Hepatocyte (in vitro differentiated cells): ENCODE data around the gene MYO3B. TPM values are rescaled to one million over a fixed set of nuclear protein-coding genes. Genes with fewer than 3 reads are reported as not detected.

ENCODE experiments used
- DNase-seq: peaks from one replicate; pipeline ENCODE4 v3.0.0-alpha.2; 2016; ENCODE audit warnings: low spot score
- H2AFZ ChIP-seq: fragments of 200-600 bp; sonication (generic); 2 replicates; pipeline ENCODE4 v1.6.0; 2016; ENCODE audit warnings: antibody characterized with exemption, mild to moderate bottlenecking
- H3K27ac ChIP-seq: fragments of 200-600 bp; sonication (generic); 2 replicates; pipeline ENCODE4 v1.5.1; 2016; ENCODE audit warnings: mild to moderate bottlenecking
- H3K27me3 ChIP-seq: fragments of 200-600 bp; sonication (generic); 2 replicates; pipeline ENCODE4 v1.6.1; 2016
- H3K36me3 ChIP-seq: fragments of 200-600 bp; sonication (generic); replicated peaks from 2 replicates; pipeline ENCODE4 v1.5.1; 2016; ENCODE audit warnings: low read depth; ENCODE audit not compliant: insufficient read depth
- H3K4me1 ChIP-seq: fragments of 200-600 bp; sonication (generic); 2 replicates; pipeline ENCODE4 v1.5.1; 2016; ENCODE audit warnings: mild to moderate bottlenecking, moderate library complexity; ENCODE audit not compliant: insufficient read depth
- H3K4me2 ChIP-seq: fragments of 200-600 bp; sonication (generic); 2 replicates; pipeline ENCODE4 v1.6.0; 2016
- H3K4me3 ChIP-seq: fragments of 200-600 bp; sonication (generic); 2 replicates; pipeline ENCODE4 v1.5.1; 2016; ENCODE audit warnings: mild to moderate bottlenecking
- H3K79me2 ChIP-seq: fragments of 200-600 bp; sonication (generic); 2 replicates; pipeline ENCODE4 v1.6.0; 2017; ENCODE audit warnings: mild to moderate bottlenecking
- H3K9me2 ChIP-seq: fragments of 200-600 bp; sonication (generic); replicated peaks from 2 replicates; pipeline ENCODE4 v1.6.0; 2017; ENCODE audit warnings: mild to moderate bottlenecking; ENCODE audit not compliant: insufficient read depth
- H3K9me3 ChIP-seq: fragments of 200-600 bp; sonication (generic); 2 replicates; pipeline ENCODE4 v1.5.1; 2016; ENCODE audit warnings: low read depth, mild to moderate bottlenecking
- H4K20me1 ChIP-seq: fragments of 200-600 bp; sonication (generic); 2 replicates; pipeline ENCODE4 v1.6.0; 2016; ENCODE audit warnings: mild to moderate bottlenecking; ENCODE audit not compliant: insufficient read depth, poor library complexity, severe bottlenecking
- EZH2 ChIP-seq: fragments of 200-600 bp; sonication (generic); IDR thresholded peaks from 2 replicates; pipeline ENCODE4 v1.6.1; 2016; ENCODE audit warnings: antibody characterized with exemption, mild to moderate bottlenecking, borderline replicate concordance
- EZH2phosphoT487 ChIP-seq: fragments of 200-600 bp; sonication (generic); IDR thresholded peaks from one replicate; pipeline ENCODE4 v1.6.1; 2018; ENCODE audit warnings: antibody characterized with exemption, mild to moderate bottlenecking, low read depth, moderate library complexity; ENCODE audit not compliant: unreplicated experiment, severe bottlenecking
- WGBS: methylation state at CpG from one replicate; pipeline ENCODE4 v1.1.6; 2016; ENCODE audit warnings: low lambda C conversion rate; ENCODE audit errors: missing lambda C conversion rate; 5-methylcytosine and 5-hydroxymethylcytosine counted together
- polyA plus RNA-seq: library from polyadenylated mRNA; unstranded; fragments of >200 nt; fragmentation: Nextera tagmentation; extraction: Ambion mirVana; gene quantifications from 2 replicates; pipeline ENCODE4 v1.2.1, GENCODE V29; 2016
- total RNA-seq: library from RNA; depleted of rRNA; stranded (reverse); fragments of >200 nt; gene quantifications from 2 replicates; pipeline ENCODE4 v1.2.3, GENCODE V29; 2014
- TF ChIP-seq, protein P1 (sequence below): fragments of 200-600 bp; sonication (generic); IDR thresholded peaks from 2 replicates; pipeline ENCODE4 v1.5.1; 2016; ENCODE audit warnings: antibody characterized with exemption, mild to moderate bottlenecking; ENCODE audit not compliant: poor library complexity

MYO3B gene
- total and polyA plus RNA-seq, 2 experiments from 2014 or later, result 0.63 to 1.1 TPM

GRCh38 chr2:170685591-170685990, 507.6 kb downstream of the MYO3B start:
- WGBS, result 54% methylated on average over 4 of the region's 4 CpGs
- H2AFZ ChIP-seq, result no peak overlapping the region
- no peak for TF ChIP-seq EZH2phosphoT487
- TF ChIP-seq, protein P1, sequence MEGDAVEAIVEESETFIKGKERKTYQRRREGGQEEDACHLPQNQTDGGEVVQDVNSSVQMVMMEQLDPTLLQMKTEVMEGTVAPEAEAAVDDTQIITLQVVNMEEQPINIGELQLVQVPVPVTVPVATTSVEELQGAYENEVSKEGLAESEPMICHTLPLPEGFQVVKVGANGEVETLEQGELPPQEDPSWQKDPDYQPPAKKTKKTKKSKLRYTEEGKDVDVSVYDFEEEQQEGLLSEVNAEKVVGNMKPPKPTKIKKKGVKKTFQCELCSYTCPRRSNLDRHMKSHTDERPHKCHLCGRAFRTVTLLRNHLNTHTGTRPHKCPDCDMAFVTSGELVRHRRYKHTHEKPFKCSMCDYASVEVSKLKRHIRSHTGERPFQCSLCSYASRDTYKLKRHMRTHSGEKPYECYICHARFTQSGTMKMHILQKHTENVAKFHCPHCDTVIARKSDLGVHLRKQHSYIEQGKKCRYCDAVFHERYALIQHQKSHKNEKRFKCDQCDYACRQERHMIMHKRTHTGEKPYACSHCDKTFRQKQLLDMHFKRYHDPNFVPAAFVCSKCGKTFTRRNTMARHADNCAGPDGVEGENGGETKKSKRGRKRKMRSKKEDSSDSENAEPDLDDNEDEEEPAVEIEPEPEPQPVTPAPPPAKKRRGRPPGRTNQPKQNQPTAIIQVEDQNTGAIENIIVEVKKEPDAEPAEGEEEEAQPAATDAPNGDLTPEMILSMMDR, result no peak
- TF ChIP-seq EZH2, result no peak

GRCh38 chr2:170689481-170689880, 511.5 kb downstream of the MYO3B start:
- no peaks in the 10 kb centered on the region for H3K79me2 ChIP-seq
- no peaks in the 10 kb centered on the region for H4K20me1 ChIP-seq
- H3K9me3 ChIP-seq, result no peaks in the 10 kb centered on the region
- H2AFZ ChIP-seq, result no peak overlapping the region
- no peak overlapping the region for H3K4me3 ChIP-seq
- 75% methylated on average over 5 of the region's 5 CpGs for WGBS
- H3K36me3 ChIP-seq, result no peaks in the 10 kb centered on the region
- H3K27ac ChIP-seq, result no peak overlapping the region
- peak; percentile 20 for DNase-seq
- H3K9me2 ChIP-seq, result no peaks in the 10 kb centered on the region
- H3K4me1 ChIP-seq, result no peaks in the 10 kb centered on the region
- no peak for TF ChIP-seq EZH2phosphoT487
- TF ChIP-seq, protein P1, result no peak
- TF ChIP-seq EZH2, result no peak
- H3K4me2 ChIP-seq, result no peak overlapping the region
- no peaks in the 10 kb centered on the region for H3K27me3 ChIP-seq

More at GRCh38 chr2:170685591-170685990, 507.6 kb downstream of the MYO3B start:
- no peaks in the 10 kb centered on the region for H3K79me2 ChIP-seq
- H3K4me3 ChIP-seq, result no peak overlapping the region
- DNase-seq, result no peak
- no peaks in the 10 kb centered on the region for H4K20me1 ChIP-seq
- H3K36me3 ChIP-seq, result no peaks in the 10 kb centered on the region
- H3K4me2 ChIP-seq, result no peak overlapping the region
- no peaks in the 10 kb centered on the region for H3K9me3 ChIP-seq
- H3K9me2 ChIP-seq, result no peaks in the 10 kb centered on the region
- H3K27me3 ChIP-seq, result no peaks in the 10 kb centered on the region
- H3K4me1 ChIP-seq, result no peaks in the 10 kb centered on the region
- H3K27ac ChIP-seq, result no peak overlapping the region

- Histone ChIP-seq H3K27ac (no peak overlapping the region), H3K9me3 (no peaks in the 10 kb centered on the region), H3K4me1 (peaks cover 5% of the 10 kb centered on the region), H3K27me3 (no peaks in the 10 kb centered on the region), H3K36me3 (no peaks in the 10 kb centered on the region), H2AFZ (no peak overlapping the region), H3K79me2 (no peaks in the 10 kb centered on the region), H3K4me2 (no peak overlapping the region), H3K9me2 (no peaks in the 10 kb centered on the region), H4K20me1 (no peaks in the 10 kb centered on the region), H3K4me3 (no peak overlapping the region)
- WGBS, result 88% methylated on average over 8 of the region's 8 CpGs
- TF ChIP-seq EZH2 (no peak), EZH2phosphoT487 (no peak)
- TF ChIP-seq, protein P1, result no peak
- DNase-seq, result no peak
Measured at GRCh38 chr2:170690640-170691039, 512.7 kb downstream of the MYO3B start.

DNA sequence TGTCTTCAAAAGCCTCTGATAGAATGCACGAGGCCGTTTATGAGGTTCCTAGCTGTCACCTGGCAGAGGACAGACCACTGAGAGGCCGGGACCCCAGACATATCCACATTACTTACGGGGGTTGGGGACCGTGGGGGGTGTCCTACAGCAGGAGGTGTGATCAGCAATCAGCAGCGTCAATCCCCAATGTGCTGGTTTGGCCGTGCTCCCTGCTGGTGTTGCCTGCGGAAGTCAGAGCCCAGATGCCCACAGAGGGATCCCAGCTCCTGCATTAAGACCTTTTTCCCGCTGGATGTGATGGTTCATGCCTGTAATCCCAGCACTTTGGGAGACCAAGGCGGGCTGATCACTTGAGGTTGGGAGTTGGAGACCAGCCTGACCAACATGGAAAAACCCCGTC, 516.4 kb downstream of the MYO3B start:
- Histone ChIP-seq H3K79me2 (no peaks in the 10 kb centered on the region), H3K27me3 (no peaks in the 10 kb centered on the region), H3K9me3 (no peaks in the 10 kb centered on the region), H2AFZ (no peak overlapping the region), H3K27ac (no peak overlapping the region), H3K9me2 (no peaks in the 10 kb centered on the region), H3K4me1 (peaks cover 5% of the 10 kb centered on the region), H3K4me3 (no peak overlapping the region), H4K20me1 (no peaks in the 10 kb centered on the region), H3K36me3 (no peaks in the 10 kb centered on the region), H3K4me2 (no peak overlapping the region)
- 72% methylated on average over 11 of the region's 11 CpGs for WGBS
- DNase-seq, result no peak
- no peak for TF ChIP-seq EZH2
- TF ChIP-seq, protein P1, result no peak
- no peak for TF ChIP-seq EZH2phosphoT487
